HG03196 (cell line): Measurements from ENCODE around the gene TERB1.
A peak's percentile ranks its signal among the peaks of the same experiment; 100 is the strongest.
"Not testable (repeated sequence)": the region's sequence is repeated elsewhere in the genome, so short reads cannot be mapped to it uniquely, and the experiment has no call there.

ENCODE experiments used
- ATAC-seq: cut with Tn5 transposase; IDR thresholded peaks from one replicate; pipeline ENCODE4 v1.9.1; 2021; ENCODE audit not compliant: unreplicated experiment

TERB1 gene

DNA sequence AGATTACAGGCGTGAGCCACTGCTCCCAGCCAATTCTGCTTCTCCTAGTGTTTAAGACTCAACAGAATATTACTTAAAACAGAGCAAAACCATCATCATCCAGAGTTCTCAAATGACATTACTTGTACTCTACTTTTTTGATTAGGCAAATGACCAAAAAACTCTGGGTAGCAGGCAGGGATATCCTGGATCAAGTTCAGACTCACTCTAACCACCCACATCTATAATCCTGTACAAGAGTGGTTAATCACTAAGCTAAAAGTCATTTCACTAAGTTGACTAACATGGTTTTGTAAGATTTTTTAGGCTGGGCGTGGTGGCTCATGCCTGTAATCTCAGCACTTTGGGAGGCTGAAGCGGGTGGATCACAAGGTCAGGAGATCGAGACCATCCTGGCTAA, 22.6 kb upstream of the TERB1 start:
- no peak for ATAC-seq

GRCh38 chr16:66814734-66815133, 13.3 kb upstream of the TERB1 start:
- ATAC-seq, result no peak

- ATAC-seq, result no peak
These were observed 9.7 kb upstream of the TERB1 start for GRCh38 chr16:66811043-66811442.

DNA sequence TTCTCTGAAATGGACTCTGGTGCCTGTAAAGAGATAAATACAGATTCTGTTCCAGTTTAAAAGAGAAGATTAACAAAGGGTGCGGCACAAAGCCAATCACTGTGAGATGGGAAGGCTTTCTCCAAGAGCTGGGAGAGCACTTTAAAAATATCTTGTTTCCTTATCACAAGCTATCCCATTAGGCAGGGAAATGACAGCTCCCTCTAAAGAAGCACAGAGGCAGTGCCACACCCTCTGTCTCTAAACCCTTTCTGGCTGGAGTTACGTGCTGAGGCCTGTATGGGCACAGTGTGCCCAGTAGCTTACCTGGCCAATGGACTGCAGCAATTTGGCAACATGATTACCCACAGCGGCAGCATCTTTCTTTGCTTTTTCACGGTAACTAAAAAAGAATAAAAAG, 9.0 kb upstream of the TERB1 start:
- no peak for ATAC-seq

- ATAC-seq, result no peak
These were observed 8.4 kb upstream of the TERB1 start for GRCh38 chr16:66809765-66810164.

DNA sequence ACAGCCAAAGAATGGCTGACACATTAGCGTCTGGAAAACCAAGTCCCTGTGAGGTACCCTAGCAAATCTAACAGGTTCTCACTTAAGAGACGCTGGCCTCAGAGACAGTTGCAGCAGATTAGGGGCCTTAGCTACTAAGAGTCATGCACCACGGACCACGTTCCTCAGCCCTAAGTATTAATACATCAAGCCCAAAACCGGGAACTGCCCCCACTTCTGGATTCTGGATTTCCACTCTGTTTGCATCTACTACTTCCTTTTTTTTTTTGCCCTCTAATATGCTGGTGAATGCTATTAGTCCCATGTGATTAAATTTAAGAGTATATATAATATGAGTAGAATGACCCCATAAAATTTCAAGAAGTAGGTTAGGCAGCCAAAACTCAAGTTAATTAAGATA, 775 bp upstream of the TERB1 start:
- no peak for ATAC-seq

GRCh38 chr16:66800856-66801255, 528 bp downstream of the TERB1 start:
- no peak for ATAC-seq

GRCh38 chr16:66798161-66798560, 3.2 kb downstream of the TERB1 start:
- no peak for ATAC-seq

GRCh38 chr16:66793984-66794383, 7.4 kb downstream of the TERB1 start:
- ATAC-seq, result not testable (repeated sequence)

DNA sequence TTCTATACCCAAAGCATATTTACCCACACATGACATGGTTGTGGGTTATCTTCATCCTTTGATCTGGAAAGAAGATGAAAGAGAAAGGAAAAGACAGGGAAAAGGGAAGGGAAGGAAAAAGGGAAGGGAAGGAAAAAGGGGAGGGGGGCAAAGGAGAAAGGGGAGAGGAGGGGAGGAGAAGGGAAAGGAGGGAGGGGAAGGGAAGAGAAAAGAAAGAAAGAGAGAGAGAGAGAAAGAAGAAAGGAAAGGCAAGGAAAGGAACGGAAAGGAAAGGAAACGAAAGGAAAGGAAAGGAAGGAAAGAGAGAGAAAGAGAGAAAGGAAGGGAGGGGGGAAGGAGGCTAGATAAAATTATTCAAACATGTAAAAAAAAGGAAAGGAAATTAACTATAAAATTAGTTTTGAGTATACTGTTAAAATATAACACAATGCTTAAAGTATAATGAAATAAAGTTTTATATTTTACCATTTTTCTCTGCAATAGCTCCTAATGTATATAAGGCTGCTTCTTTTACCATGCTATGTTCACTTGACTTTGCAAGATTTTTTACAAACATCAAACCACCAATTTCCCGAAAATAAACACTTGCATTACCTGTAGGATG, 11.2 kb downstream of the TERB1 start:
- no peak for ATAC-seq

- no peak for ATAC-seq
These were observed 14.0 kb downstream of the TERB1 start for GRCh38 chr16:66787427-66787826.

DNA sequence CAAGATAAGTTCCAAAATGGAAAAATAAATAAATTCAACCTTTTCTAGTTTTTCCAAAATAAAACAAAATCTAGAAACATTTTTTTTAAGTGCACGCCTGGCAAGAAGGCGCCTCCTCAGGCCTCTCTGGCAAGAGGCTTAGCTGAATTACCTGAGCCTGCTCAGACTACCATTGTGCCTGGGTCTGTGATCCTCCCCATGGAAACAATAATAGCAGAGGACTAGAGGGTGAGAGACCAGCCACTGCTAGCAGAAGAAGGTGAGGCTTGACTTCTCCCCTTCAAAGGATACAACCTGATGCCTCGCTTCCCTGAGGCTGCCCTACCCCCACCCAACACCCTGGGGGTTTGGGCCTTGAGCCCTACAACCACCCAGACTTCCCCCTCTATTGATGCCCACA, 14.8 kb downstream of the TERB1 start:
- ATAC-seq, result no peak

- ATAC-seq, result no peak
These were observed 24.9 kb downstream of the TERB1 start for GRCh38 chr16:66776457-66776856.

- ATAC-seq, result no peak
These were observed 26.4 kb downstream of the TERB1 start for GRCh38 chr16:66774981-66775380.

DNA sequence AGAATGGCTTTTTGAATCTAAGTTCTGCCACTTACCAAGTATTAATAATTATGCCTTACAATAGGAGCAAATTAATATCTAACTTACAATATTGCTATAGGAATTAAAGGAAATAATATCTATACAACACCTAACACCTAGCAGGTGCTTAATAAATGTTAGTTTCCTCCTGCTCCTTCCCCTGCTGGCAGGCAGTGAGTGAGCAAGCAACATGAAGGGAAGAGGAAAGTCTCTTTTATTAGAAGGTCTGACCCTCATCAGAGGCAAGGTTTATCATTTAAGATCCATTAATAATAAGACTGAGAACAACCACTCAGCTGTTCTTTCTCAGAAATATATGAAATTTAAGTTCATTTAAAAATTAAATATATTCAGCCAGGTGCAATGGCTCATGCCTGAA, 43.3 kb downstream of the TERB1 start:
- no peak for ATAC-seq

- no peak for ATAC-seq
These were observed 46.6 kb downstream of the TERB1 start for GRCh38 chr16:66754819-66755218.

GRCh38 chr16:66754211-66754610, 47.2 kb downstream of the TERB1 start:
- no peak for ATAC-seq

GRCh38 chr16:66752958-66753357, 48.4 kb downstream of the TERB1 start:
- no peak for ATAC-seq

GRCh38 chr16:66752379-66752778, 49.0 kb downstream of the TERB1 start:
- no peak for ATAC-seq

GRCh38 chr16:66751992-66752322, 49.4 kb downstream of the TERB1 start:
- no peak for ATAC-seq

DNA sequence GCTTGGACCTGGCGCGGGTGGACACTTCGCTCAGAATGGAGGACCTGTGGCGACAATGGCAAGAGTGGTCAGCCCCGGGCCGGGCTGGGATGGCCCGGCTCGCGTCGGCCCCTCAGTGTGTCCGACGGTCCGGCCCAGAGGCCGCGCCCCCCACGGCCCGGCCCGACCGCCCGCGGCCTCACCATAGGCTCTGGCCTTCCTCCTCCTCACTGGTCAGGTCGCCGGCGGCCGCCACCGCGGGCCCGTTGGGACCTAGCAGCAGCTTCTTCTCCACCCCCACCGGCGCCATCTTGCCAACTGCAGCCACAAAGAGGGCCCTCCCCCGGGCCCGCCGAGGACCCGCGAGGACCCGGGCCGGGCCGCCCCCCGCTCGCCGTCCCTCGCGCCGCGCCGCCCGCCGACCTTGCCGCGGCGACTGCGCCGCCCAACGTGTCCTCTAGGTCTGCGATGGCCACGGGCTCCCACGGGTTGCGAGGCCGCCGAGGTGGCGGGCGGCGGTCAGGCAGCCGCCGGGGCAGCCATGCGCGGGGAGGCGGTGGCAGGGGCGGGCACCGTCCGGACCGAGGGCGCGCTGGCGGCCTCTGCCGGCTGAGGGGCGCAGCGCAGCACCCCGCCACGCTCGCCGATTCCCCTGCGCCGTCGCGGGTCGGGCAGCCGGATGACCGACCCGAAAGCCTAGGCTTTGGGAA, 49.9 kb downstream of the TERB1 start, which contains the start of gene DYNC1LI2:
TSS of gene DYNC1LI2 (minus strand) at position 307 of the 689 bp plus-strand sequence. CDS start at position 289, 18 bp downstream.
- ATAC-seq, result peak; percentile 82

GRCh38 chr16:66751053-66751302, 50.4 kb downstream of the TERB1 start:
- ATAC-seq, result peak; percentile 22
